ENCODE results near the gene EDEM3.

DNA sequence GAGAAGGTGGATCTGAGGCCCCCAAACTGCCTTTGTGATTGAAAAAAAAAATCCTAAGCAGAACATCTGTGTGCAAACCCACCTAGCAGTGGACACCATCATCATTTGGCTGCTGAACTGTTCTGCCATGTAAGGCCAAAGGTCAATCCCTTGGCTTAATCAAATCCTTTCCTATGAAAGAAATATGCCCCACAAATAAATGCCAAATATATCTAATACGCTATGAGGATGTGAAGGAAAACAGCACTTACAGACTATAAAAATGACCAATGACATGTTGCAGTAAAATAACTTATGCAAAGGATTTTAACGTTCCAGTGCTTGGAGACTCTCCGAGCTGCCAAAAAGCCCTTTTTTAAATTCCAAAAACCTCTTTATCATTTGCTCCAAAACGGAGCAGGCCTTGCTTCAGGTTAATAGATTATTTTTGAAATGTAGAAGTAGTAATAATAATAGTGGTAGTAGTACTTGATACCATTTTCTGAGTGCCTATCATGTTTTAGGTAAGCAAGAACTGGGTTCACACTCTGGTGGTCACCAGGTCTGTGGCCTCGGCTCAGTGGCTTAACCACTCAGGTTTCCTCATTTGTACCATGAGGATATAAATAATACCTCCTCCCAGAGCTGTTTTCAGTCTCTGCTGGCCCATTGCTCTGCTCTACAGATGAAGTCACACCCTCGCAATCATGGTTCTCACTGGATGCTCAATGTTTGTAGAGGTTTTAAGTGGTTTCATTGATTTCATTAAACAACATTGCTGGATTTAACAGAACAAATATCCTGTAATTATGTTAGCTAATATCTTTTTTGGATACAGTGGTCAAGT is 47.9 kb upstream of the EDEM3 start:
- TF ChIP-seq, protein P1, sequence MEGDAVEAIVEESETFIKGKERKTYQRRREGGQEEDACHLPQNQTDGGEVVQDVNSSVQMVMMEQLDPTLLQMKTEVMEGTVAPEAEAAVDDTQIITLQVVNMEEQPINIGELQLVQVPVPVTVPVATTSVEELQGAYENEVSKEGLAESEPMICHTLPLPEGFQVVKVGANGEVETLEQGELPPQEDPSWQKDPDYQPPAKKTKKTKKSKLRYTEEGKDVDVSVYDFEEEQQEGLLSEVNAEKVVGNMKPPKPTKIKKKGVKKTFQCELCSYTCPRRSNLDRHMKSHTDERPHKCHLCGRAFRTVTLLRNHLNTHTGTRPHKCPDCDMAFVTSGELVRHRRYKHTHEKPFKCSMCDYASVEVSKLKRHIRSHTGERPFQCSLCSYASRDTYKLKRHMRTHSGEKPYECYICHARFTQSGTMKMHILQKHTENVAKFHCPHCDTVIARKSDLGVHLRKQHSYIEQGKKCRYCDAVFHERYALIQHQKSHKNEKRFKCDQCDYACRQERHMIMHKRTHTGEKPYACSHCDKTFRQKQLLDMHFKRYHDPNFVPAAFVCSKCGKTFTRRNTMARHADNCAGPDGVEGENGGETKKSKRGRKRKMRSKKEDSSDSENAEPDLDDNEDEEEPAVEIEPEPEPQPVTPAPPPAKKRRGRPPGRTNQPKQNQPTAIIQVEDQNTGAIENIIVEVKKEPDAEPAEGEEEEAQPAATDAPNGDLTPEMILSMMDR (IDR thresholded peaks at IDR 0.05) = no peak
- no peak for TF ChIP-seq POLR2A (IDR thresholded peaks at IDR 0.05)

Measured in vagina (tissue), 2 donors.